GM21825 (cell line): ENCODE measurements around the gene DCBLD2.

ENCODE experiments used
- ATAC-seq: cut with Tn5 transposase; IDR thresholded peaks from one replicate; pipeline ENCODE4 v1.9.1; 2021; ENCODE audit warnings: mild to moderate bottlenecking, moderate library complexity; ENCODE audit not compliant: unreplicated experiment

The DCBLD2 gene

GRCh38 chr3:98796334-98796733 lies 105.2 kb downstream of the DCBLD2 start:
- no peak for ATAC-seq

DNA sequence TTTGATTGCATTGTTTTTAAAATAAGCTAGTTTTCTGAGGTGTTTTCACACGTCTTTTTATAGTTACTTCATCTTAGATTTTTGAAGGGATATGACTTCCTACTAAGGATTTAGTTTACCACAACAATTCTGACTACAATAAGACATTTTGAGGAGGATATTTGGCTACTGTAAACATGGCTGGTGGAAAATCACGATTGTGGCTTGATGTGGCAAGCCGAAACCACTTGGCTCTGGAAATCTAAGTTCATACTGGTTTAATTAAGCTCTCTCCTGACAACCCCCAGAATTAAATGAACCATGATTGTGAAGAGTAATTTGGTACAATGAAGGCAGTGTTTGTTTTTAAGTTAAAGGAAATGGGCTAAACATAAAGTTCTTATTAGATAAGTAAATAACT lies 107.5 kb downstream of the DCBLD2 start:
- ATAC-seq: no peak

GRCh38 chr3:98791341-98792325 lies 109.9 kb downstream of the DCBLD2 start:
- no peak for ATAC-seq

DNA sequence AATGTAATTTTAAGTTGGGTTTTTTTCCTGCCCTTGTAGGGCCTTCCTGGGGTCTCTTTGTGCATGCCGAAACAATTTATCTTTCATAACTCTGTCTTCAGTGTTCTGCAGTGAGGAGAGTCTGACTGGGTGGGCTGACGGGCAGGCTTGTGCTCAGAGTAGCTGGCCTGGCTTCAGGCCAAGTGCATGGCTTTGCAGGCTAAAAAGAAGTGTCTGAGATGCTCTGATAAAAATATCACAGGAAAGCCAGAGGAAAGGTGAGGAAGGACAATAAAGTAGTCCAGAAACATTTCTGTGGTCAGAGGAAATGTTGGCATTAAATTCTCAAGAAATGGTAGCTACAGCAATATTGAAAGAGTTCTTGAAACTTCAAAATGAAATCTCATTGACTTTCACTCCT lies 112.8 kb downstream of the DCBLD2 start:
- no peak for ATAC-seq

DNA sequence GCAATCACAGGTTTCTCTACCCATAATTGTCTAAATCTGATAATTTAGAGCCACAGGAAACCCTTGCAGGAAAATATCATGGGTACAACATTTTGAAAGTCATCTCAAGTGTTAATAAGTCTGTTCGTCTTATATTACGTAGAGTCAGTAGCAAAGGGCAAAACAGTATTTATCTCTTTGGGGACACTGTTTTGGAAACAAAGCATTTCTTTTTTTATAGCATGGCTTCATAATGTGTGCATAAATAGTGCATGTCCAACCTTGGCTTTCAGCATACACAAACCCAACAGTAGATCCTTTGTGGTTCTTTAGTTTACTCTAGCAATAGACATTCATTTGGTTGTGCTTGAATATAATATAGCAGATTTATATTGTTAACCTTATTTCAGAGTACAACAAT lies 114.3 kb downstream of the DCBLD2 start:
- no peak for ATAC-seq

- no peak for ATAC-seq
These were observed 115.0 kb downstream of the DCBLD2 start for GRCh38 chr3:98786364-98787006.

- ATAC-seq: no peak
These were observed 116.6 kb downstream of the DCBLD2 start for GRCh38 chr3:98784666-98785600.

DNA sequence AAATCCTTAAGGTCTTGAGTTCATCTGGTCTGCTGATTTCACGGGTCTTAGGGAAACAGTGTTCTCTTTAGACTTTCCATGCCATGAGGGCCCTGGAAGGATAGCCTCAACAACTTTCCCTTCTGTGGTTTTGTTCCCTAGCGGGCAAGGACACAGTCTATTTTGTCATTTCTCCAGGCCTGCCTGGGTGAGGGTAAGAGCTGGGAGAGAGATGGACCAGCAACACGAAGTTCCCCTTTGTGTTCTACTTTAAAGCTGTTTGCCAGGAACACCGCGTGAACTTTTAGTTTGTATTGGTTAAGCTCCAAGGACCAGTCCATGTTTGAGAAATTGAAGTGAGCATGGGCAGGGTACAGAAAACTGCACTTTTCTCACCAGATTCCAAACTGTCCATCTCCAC lies 117.5 kb downstream of the DCBLD2 start:
- no peak for ATAC-seq

- no peak for ATAC-seq
These were observed 118.5 kb downstream of the DCBLD2 start for GRCh38 chr3:98782824-98783500.

- no peak for ATAC-seq
These were observed 121.2 kb downstream of the DCBLD2 start for GRCh38 chr3:98780343-98780742.

DNA sequence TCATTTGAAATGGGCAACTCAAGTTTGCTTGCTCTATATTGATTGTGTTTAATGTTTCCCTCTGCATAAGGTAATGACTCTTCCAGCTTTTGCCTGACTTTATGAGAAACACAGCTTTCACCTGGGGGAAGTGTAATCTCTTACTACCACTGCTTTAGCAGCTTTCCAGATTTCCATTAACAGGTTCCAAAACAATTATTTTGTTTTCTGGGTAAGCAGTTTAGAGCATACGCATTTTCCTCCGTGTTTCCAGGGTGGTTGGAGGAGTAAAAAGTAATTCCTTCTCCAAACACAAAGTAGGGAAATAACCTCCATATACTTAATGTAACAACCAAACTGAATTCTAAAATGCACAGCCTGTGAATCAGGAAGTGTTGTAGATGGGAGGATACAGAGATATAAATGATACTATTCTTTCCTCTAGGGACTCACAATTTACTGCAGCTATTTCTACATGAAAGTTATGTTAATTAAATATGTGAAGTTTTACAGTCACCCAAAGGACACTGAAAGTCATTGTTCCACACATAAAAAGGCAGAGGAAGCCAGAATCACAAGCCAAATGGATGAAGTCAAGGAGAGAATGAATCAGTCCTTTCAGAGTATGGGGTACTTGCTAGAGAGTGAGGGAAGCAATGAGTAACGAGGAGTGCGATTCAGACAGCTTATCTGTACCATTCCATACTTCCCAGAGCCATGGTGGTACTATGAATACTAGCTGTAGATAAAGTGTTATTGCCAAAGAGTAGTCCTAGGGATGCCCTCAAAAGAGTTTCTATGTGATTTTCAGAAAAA lies 121.8 kb downstream of the DCBLD2 start:
- no peak for ATAC-seq

DNA sequence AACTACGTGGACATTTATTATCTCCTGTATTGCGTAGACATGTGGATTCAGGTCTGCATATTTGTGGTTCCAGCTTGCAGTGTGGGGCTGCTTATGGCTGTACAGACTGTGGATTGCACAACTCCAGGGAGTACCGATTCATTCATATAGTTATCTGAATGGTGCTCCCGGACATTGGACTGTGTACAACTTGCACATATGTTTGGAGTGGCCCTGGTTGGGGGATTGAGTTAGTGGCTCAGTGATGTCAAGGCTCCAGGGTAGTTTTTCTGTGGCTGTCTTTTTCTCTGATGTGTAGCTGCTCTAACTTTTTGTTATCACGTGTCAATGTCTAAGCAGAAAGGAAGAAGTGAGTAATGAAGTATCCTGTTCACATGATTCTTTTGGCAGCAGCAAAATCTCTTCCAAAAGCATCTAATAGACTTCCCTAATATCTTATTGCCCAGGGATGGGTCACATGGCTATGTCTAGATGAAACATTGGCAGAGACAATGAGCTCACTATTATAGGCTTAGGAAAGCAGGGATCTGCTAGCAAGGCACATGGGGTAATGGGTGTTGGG lies 122.6 kb downstream of the DCBLD2 start:
- no peak for ATAC-seq

- ATAC-seq: no peak
These were observed 123.1 kb downstream of the DCBLD2 start for GRCh38 chr3:98778383-98778782.

DNA sequence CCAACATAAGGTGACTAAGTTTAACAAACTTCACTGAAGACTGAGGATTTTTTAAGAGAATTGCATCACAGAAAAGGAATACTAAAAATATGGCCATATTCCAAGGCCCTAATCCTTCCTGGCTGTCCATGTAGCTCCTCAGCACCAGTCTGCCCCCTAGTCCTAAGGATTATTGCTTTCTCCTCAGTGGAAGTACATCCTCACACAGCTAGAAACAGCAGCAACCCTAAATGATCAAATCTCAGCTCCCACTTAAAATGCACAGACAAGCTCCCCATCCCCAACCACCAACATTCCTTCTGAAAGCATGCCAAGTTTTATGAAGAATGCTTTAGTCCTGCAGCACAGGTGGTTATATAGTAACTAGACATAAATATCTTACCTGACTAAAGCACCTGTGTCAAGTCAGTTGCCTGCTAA lies 123.7 kb downstream of the DCBLD2 start:
- ATAC-seq: no peak

DNA sequence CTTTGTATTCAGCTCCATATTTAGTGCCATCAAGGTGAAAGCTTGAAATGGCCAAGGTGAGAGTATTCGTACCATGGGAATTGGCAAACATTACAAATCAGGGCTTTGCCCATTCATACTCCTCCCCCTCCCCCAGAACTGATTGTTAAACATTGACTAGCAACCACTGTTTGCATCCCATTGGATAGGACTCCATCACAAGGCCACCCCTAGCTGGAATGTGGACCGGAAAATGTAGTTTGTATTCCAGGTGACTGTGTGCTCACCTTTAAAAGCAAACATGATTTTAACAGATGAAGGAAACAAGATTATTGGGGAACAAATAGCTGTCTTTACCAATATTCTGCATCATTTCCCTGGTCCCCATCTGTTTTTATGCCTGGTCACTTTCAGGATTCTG lies 124.2 kb downstream of the DCBLD2 start:
- no peak for ATAC-seq

DNA sequence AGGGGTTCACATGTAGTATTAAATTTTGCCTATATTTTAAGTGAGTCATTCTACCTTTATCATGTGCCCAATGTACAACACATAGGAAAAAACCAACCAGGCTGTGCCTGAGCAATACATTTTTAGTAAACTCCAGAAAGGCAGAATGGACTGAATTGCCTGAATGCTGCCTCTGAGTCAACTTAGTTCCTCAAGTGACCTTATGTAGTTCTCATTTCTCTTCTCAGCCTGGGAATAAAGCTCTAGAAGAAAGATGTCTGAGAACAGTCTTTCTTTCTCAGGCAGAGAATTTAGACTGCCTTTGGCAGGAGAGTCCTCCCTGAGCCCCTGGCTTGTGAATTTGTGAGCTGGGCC lies 125.4 kb downstream of the DCBLD2 start:
- no peak for ATAC-seq

- no peak for ATAC-seq
These were observed 125.9 kb downstream of the DCBLD2 start for GRCh38 chr3:98775459-98776139.

- ATAC-seq: no peak
These were observed 129.5 kb downstream of the DCBLD2 start for GRCh38 chr3:98772022-98772421.
